HEK293 (cell line): ENCODE results near the gene ICAM3.

Source experiments
- CTCF ChIA-PET: fragments of 350-600 bp; formaldehyde crosslinking; extraction: SDS; loops from one replicate; lab custom pipeline; 2021; ENCODE audit warnings: antibody characterized with exemption; lab: Yijun Ruan, JAX
- POLR2A ChIA-PET: fragments of 300-600 bp; formaldehyde crosslinking; extraction: SDS; loops from one replicate; lab custom pipeline; 2020; ENCODE audit warnings: antibody characterized with exemption, inconsistent platforms; lab: Yijun Ruan, JAX
- H3K27ac ChIP-seq: fragments of 200-500 bp; sonication (Bioruptor generic); 2 replicates; pipeline ENCODE4 v1.5.1; 2014; ENCODE audit warnings: low read depth, low read length, control low read depth, inconsistent platforms; ENCODE audit errors: extremely low read depth
- H3K36me3 ChIP-seq, 2 experiments: fragments of 200-500 bp in 1 of 2; sonication (Bioruptor generic) in 1 of 2; 1 replicate in 1 of 2; 2 replicates in 1 of 2; pipeline ENCODE4 v1.5.1; 2014 to 2017; ENCODE audit warnings: inconsistent platforms in 2 of 2, low read length in 2 of 2; ENCODE audit not compliant: control insufficient read depth in 2 of 2, insufficient read depth in 1 of 2
- H3K4me1 ChIP-seq: fragments of 200-500 bp; sonication (Bioruptor generic); 2 replicates; pipeline ENCODE4 v1.5.1; 2014; ENCODE audit warnings: mild to moderate bottlenecking, low read length, inconsistent platforms; ENCODE audit not compliant: control insufficient read depth, insufficient read depth
- H3K4me3 ChIP-seq: 2 replicates; pipeline ENCODE4 v1.5.1; 2011; ENCODE audit warnings: low read depth, mild to moderate bottlenecking, control low read depth, low read length, moderate library complexity
- H3K9me3 ChIP-seq: fragments of 200-500 bp; sonication (Bioruptor generic); 2 replicates; pipeline ENCODE4 v1.5.1; 2014; ENCODE audit warnings: low read depth, low read length, inconsistent platforms; ENCODE audit not compliant: control insufficient read depth, insufficient read depth
- HOXD13 ChIP-seq: sonication (generic); formaldehyde crosslinking; IDR thresholded peaks from 2 replicates; pipeline ENCODE4 v1.8.0; 2022; ENCODE audit warnings: missing genetic modification reagents, borderline replicate concordance
- INSM2 ChIP-seq: fragments of 450-650 bp; formaldehyde crosslinking; IDR thresholded peaks from 2 replicates; pipeline ENCODE4 v1.5.1; 2016; ENCODE audit warnings: missing biosample characterization, missing genetic modification characterization
- KLF7 ChIP-seq: fragments of 450-650 bp; formaldehyde crosslinking; IDR thresholded peaks from 2 replicates; pipeline ENCODE4 v1.5.1; 2016; ENCODE audit warnings: missing biosample characterization, missing genetic modification characterization, borderline replicate concordance
- KLF8 ChIP-seq: fragments of 450-650 bp; formaldehyde crosslinking; IDR thresholded peaks from 2 replicates; pipeline ENCODE4 v1.5.1; 2016; ENCODE audit warnings: missing biosample characterization, missing genetic modification characterization
- PBX3 ChIP-seq: sonication (generic); formaldehyde crosslinking; IDR thresholded peaks from 2 replicates; pipeline ENCODE4 v1.8.1; 2022; ENCODE audit warnings: mild to moderate bottlenecking, moderate library complexity, missing genetic modification reagents
- TSHZ1 ChIP-seq: fragments of 450-650 bp; formaldehyde crosslinking; IDR thresholded peaks from 2 replicates; pipeline ENCODE4 v1.5.1; 2016; ENCODE audit warnings: missing biosample characterization, missing genetic modification characterization, borderline replicate concordance
- YY2 ChIP-seq: fragments of 450-650 bp; formaldehyde crosslinking; IDR thresholded peaks from 2 replicates; pipeline ENCODE4 v1.5.1; 2016; ENCODE audit warnings: missing biosample characterization, missing genetic modification characterization
- ZFHX2 ChIP-seq: fragments of 450-650 bp; formaldehyde crosslinking; conservative IDR thresholded peaks from 2 replicates; pipeline ENCODE4 v1.5.1; 2016; ENCODE audit warnings: missing biosample characterization, missing genetic modification characterization
- ZIC2 ChIP-seq: fragments of 450-650 bp; formaldehyde crosslinking; IDR thresholded peaks from 2 replicates; pipeline ENCODE4 v1.5.1; 2016; ENCODE audit warnings: missing biosample characterization, missing genetic modification characterization
- ZNF114 ChIP-seq: fragments of 450-650 bp; formaldehyde crosslinking; IDR thresholded peaks from 2 replicates; pipeline ENCODE4 v1.5.0; 2017; ENCODE audit warnings: missing biosample characterization, missing genetic modification characterization
- ZNF155 ChIP-seq: fragments of 450-650 bp; formaldehyde crosslinking; IDR thresholded peaks from 2 replicates; pipeline ENCODE4 v1.5.1; 2016; ENCODE audit warnings: missing biosample characterization, missing genetic modification characterization
- ZNF202 ChIP-seq: fragments of 450-650 bp; formaldehyde crosslinking; IDR thresholded peaks from 2 replicates; pipeline ENCODE4 v1.5.1; 2016; ENCODE audit warnings: missing biosample characterization, missing genetic modification characterization, borderline replicate concordance
- ZNF600 ChIP-seq: fragments of 450-650 bp; formaldehyde crosslinking; IDR thresholded peaks from 2 replicates; pipeline ENCODE4 v1.5.1; 2016; ENCODE audit warnings: missing biosample characterization, missing genetic modification characterization
- ZNF704 ChIP-seq: fragments of 450-650 bp; formaldehyde crosslinking; IDR thresholded peaks from 2 replicates; pipeline ENCODE4 v1.5.1; 2016; ENCODE audit warnings: missing biosample characterization, missing genetic modification characterization
- ZSCAN5A ChIP-seq: fragments of 450-650 bp; formaldehyde crosslinking; IDR thresholded peaks from 2 replicates; pipeline ENCODE4 v1.5.1; 2016; ENCODE audit warnings: missing biosample characterization, missing genetic modification characterization

The ICAM3 gene

GRCh38 chr19:10346509-10346908, 7.1 kb upstream of the ICAM3 start:
- Histone ChIP-seq H3K4me1 (no peaks in the 10 kb centered on the region), H3K9me3 (no peaks in the 10 kb centered on the region), H3K4me3 (no peak overlapping the region), H3K27ac (no peak overlapping the region), H3K36me3 (peaks cover 0 to 13% of the 10 kb centered on the region in 2 experiments; a peak in 2 of 3 replicates)
- ChIA-PET CTCF (interaction anchor here (0.6 to 1.0 kb wide), 2 partner anchors 12 to 37 kb away, joined by 4 read pairs; no protein-coding TSS in a partner anchor), POLR2A (no interaction called here)
- 0 out of 2 replicates have a peak, but pooled peaks have one; percentile 7 for TF ChIP-seq ZFHX2 (tag by site-specific recombination)
- no peak for TF ChIP-seq HOXD13 (CRISPR knock-in tag)

- H3K36me3 ChIP-seq = no peaks in the 10 kb centered on the region
- no peaks in the 10 kb centered on the region for H3K9me3 ChIP-seq
- ChIA-PET POLR2A (interaction anchor here (4.4 kb wide), 1 partner anchor 11 kb away, joined by 26 read pairs; the partner anchor contains the start of gene RAVER1), CTCF (interaction anchor here (0.6 to 0.9 kb wide), 2 partner anchors 11 to 46 kb away, joined by 3 read pairs; no protein-coding TSS in a partner anchor)
- H3K27ac ChIP-seq = no peak overlapping the region
- no peak overlapping the region for H3K4me3 ChIP-seq
- no peak for TF ChIP-seq KLF8 (tag by site-specific recombination)
- TF ChIP-seq KLF7 (tag by site-specific recombination) = no peak
- TF ChIP-seq ZNF600 (tag by site-specific recombination) = no peak
- no peak for TF ChIP-seq TSHZ1 (tag by site-specific recombination)
- no peak for TF ChIP-seq ZNF114 (tag by site-specific recombination)
- no peak for TF ChIP-seq ZSCAN5A (tag by site-specific recombination)
- TF ChIP-seq INSM2 (tag by site-specific recombination) = no peak
- TF ChIP-seq ZIC2 (tag by site-specific recombination) = no peak
- TF ChIP-seq ZNF202 = no peak
- TF ChIP-seq YY2 (tag by site-specific recombination) = no peak
- TF ChIP-seq ZNF155 = no peak
- TF ChIP-seq ZNF704 (tag by site-specific recombination) = no peak
- no peak for TF ChIP-seq PBX3 (CRISPR knock-in tag)
- no peaks in the 10 kb centered on the region for H3K4me1 ChIP-seq
Measured at GRCh38 chr19:10344780-10345179, 5.4 kb upstream of the ICAM3 start.
